DMS 273 (cell line): ENCODE results near the gene PRAMEF25.
"Not testable (repeated sequence)": the region's sequence is repeated elsewhere in the genome, so short reads cannot be mapped to it uniquely, and the experiment has no call there.

Source experiments
- DNase-seq: peaks from one replicate; lab custom pipeline; 2025; ENCODE audit not compliant: unreplicated experiment; lab: John Stamatoyannopoulos, UW

The PRAMEF25 gene

DNA sequence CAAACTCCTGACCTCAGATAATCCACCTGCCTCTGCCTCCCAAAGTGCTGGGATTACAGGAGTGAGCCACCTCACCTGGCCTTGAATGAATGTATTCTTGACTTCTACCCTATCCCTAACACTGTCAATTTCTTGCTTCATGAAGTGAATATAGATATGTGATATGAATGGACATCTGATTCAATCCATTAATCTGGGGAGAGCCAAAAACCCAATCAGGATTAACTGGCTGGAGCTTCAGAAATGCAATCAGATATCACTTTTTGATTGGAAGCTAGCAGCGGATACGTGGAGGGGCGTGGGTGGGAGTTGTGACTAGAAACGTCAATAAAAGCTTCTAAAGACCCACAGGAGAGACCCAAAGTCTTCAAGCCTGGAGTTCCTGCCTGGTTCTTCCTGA is at the start of gene PRAMEF25:
TSS of gene PRAMEF25 (plus strand) at position 301 of the 400 bp plus-strand sequence. CDS start 2,920 bp downstream, outside the sequence.
- not testable (repeated sequence) for DNase-seq

DNA sequence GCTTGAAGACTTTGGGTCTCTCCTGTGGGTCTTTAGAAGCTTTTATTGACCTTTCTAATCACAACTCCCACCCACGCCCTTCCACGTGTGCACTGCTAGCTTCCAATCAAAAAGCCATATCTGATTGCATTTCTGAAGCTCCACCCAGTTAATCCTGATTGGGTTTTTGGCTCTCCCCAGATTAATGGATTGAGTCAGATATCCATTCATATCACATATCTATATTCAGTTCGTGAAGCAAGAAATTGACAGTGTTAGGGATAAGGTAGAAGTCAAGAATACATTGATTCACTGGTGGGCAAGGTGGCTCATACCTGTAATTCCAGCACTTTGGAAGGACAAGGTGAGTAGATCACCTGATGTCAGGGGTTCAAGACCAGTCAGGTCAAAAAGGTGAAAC is 14.1 kb upstream of the PRAMEF25 start, which contains the start of gene PRAMEF27:
TSS of gene PRAMEF27 (minus strand) at position 101 of the 400 bp plus-strand sequence. CDS start 2,916 bp downstream, outside the sequence.
- not testable (repeated sequence) for DNase-seq

GRCh38 chr1:13116754-13117153 is 46.2 kb downstream of the PRAMEF25 start, which contains the start of gene HNRNPCL2:
HNRNPCL2 (minus strand) TSS chr1:13116854; CDS start chr1:13116400, 454 bp downstream.
- DNase-seq: not testable (repeated sequence)
